ENCODE results near the gene AQP9.
"Not testable (repeated sequence)": the region's sequence is repeated elsewhere in the genome, so short reads cannot be mapped to it uniquely, and the experiment has no call there.

AQP9 gene

GRCh38 chr15:58138106-58138505, at the start of gene AQP9:
Gene AQP9 (plus strand): TSS chr15:58138381. CDS start chr15:58138566, 185 bp downstream.
- no peak for DNase-seq (ENCODE audit: low read depth)

- DNase-seq (ENCODE audit: low read depth), result no peak
These were observed 42.8 kb upstream of the AQP9 start for GRCh38 chr15:58095415-58095814.

GRCh38 chr15:58096529-58097084, 41.6 kb upstream of the AQP9 start:
- DNase-seq (ENCODE audit: low read depth), result no peak

GRCh38 chr15:58103482-58103881, 34.7 kb upstream of the AQP9 start:
- no peak for DNase-seq (ENCODE audit: low read depth)

GRCh38 chr15:58108117-58108516, 30.1 kb upstream of the AQP9 start:
- no peak for DNase-seq (ENCODE audit: low read depth)

GRCh38 chr15:58109419-58109818, 28.8 kb upstream of the AQP9 start:
- DNase-seq (ENCODE audit: low read depth), result no peak

- DNase-seq (ENCODE audit: low read depth), result no peak
These were observed 27.0 kb upstream of the AQP9 start for GRCh38 chr15:58110999-58111717.

- no peak for DNase-seq (ENCODE audit: low read depth)
These were observed 26.5 kb upstream of the AQP9 start for GRCh38 chr15:58111718-58112104.

- not testable (repeated sequence) for DNase-seq (ENCODE audit: low read depth)
These were observed 24.8 kb upstream of the AQP9 start for GRCh38 chr15:58113358-58113757.

GRCh38 chr15:58114388-58114787, 23.8 kb upstream of the AQP9 start:
- DNase-seq (ENCODE audit: low read depth), result no peak

GRCh38 chr15:58114812-58115211, 23.4 kb upstream of the AQP9 start:
- DNase-seq (ENCODE audit: low read depth), result no peak

GRCh38 chr15:58115692-58116091, 22.5 kb upstream of the AQP9 start:
- DNase-seq (ENCODE audit: low read depth), result no peak

- no peak for DNase-seq (ENCODE audit: low read depth)
These were observed 20.6 kb upstream of the AQP9 start for GRCh38 chr15:58117619-58118018.

- DNase-seq (ENCODE audit: low read depth), result no peak
These were observed 19.9 kb upstream of the AQP9 start for GRCh38 chr15:58118272-58118671.

GRCh38 chr15:58119016-58119415, 19.2 kb upstream of the AQP9 start:
- DNase-seq (ENCODE audit: low read depth), result no peak

- DNase-seq (ENCODE audit: low read depth), result no peak
These were observed 13.6 kb upstream of the AQP9 start for GRCh38 chr15:58124585-58124984.

GRCh38 chr15:58125333-58125732, 12.8 kb upstream of the AQP9 start:
- DNase-seq (ENCODE audit: low read depth), result no peak

GRCh38 chr15:58134886-58135285, 3.3 kb upstream of the AQP9 start:
- no peak for DNase-seq (ENCODE audit: low read depth)

- no peak for DNase-seq (ENCODE audit: low read depth)
These were observed 2.5 kb upstream of the AQP9 start for GRCh38 chr15:58135511-58136174.

GRCh38 chr15:58136731-58137130, 1.4 kb upstream of the AQP9 start:
- DNase-seq (ENCODE audit: low read depth), result no peak

GRCh38 chr15:58137686-58138085, 495 bp upstream of the AQP9 start:
- DNase-seq (ENCODE audit: low read depth), result no peak

- no peak for DNase-seq (ENCODE audit: low read depth)
These were observed 1.3 kb downstream of the AQP9 start for GRCh38 chr15:58139276-58139988.

- DNase-seq (ENCODE audit: low read depth), result no peak
These were observed 1.9 kb downstream of the AQP9 start for GRCh38 chr15:58139989-58140522.
